NCI-H2227 treated with DMSO at 0.1 percent for 48 hours (cell line): ENCODE data around the gene OR56A5.

Experiments
- DNase-seq: peaks from one replicate; lab custom pipeline; 2025; lab: John Stamatoyannopoulos, UW

OR56A5 gene

GRCh38 chr11:5932671-5933070, 35.6 kb downstream of the OR56A5 start:
- DNase-seq, result no peak

GRCh38 chr11:5931061-5931460, 37.2 kb downstream of the OR56A5 start:
- no peak for DNase-seq

GRCh38 chr11:5930614-5931013, 37.7 kb downstream of the OR56A5 start:
- DNase-seq, result no peak

- DNase-seq, result no peak
Measured at GRCh38 chr11:5929571-5930368, 38.5 kb downstream of the OR56A5 start.

GRCh38 chr11:5928811-5929210, 39.5 kb downstream of the OR56A5 start:
- no peak for DNase-seq

- no peak for DNase-seq
Measured at GRCh38 chr11:5928271-5928670, 40.0 kb downstream of the OR56A5 start.

GRCh38 chr11:5923794-5924193, 44.5 kb downstream of the OR56A5 start:
- no peak for DNase-seq

GRCh38 chr11:5923427-5923776, 44.9 kb downstream of the OR56A5 start:
- no peak for DNase-seq

- no peak for DNase-seq
Measured at GRCh38 chr11:5922749-5923426, 45.4 kb downstream of the OR56A5 start.
